Measurements from ENCODE around the gene WDR91. TPM values are rescaled to one million over a fixed set of nuclear protein-coding genes. Genes with fewer than 3 reads are reported as not detected.

The WDR91 gene
- total and polyA plus RNA-seq, 4 donors = 5.8 to 19.0 (median 9.2) TPM

- WGBS = 88% methylated on average over 7 of the region's 7 CpGs
- Histone ChIP-seq H3K36me3 (ENCODE audit: control insufficient read depth in 4 of 4, insufficient read depth in 3 of 4, low read depth in 1 of 4, low read length in 3 of 4) (peaks cover 0 to 7% (median 5%) of the 10 kb centered on the region in 4 donors), H3K27ac (ENCODE audit: low read depth in 1 of 2, low read length in 2 of 2) (no peak overlapping the region), H3K9me3 (ENCODE audit: control insufficient read depth in 4 of 4, low read length in 3 of 4) (no peaks in the 10 kb centered on the region), H3K9ac (ENCODE audit: low read depth in 1 of 2, low read length in 2 of 2) (no peak overlapping the region), H3K27me3 (ENCODE audit: control insufficient read depth in 4 of 4, insufficient read depth in 4 of 4, low read length in 3 of 4) (no peaks in the 10 kb centered on the region), H3K4me1 (ENCODE audit: control insufficient read depth in 4 of 4, insufficient read depth in 4 of 4, low read length in 3 of 4) (peaks cover 0 to 26% (median 19%) of the 10 kb centered on the region in 4 donors), H3K4me3 (ENCODE audit: low read depth in 1 of 3, low read length in 3 of 3) (no peak overlapping the region)
- TF ChIP-seq MAX (IDR thresholded peaks at IDR 0.05) = no peak
- no peak for DNase-seq (ENCODE audit: low spot score)
These were observed 2.0 kb downstream of the WDR91 start for GRCh38 chr7:135209225-135209834.

- Histone ChIP-seq H3K9me3 (ENCODE audit: control insufficient read depth in 4 of 4, low read length in 3 of 4) (no peaks in the 10 kb centered on the region), H3K27me3 (ENCODE audit: control insufficient read depth in 4 of 4, insufficient read depth in 4 of 4, low read length in 3 of 4) (no peaks in the 10 kb centered on the region), H3K4me3 (ENCODE audit: low read depth in 1 of 3, low read length in 3 of 3) (no peak overlapping the region), H3K9ac (ENCODE audit: low read depth in 1 of 2, low read length in 2 of 2) (no peak overlapping the region), H3K4me1 (ENCODE audit: control insufficient read depth in 4 of 4, insufficient read depth in 4 of 4, low read length in 3 of 4) (peaks cover 0 to 26% (median 19%) of the 10 kb centered on the region in 4 donors), H3K36me3 (ENCODE audit: control insufficient read depth in 4 of 4, insufficient read depth in 3 of 4, low read depth in 1 of 4, low read length in 3 of 4) (peaks cover 0 to 18% (median 9%) of the 10 kb centered on the region in 4 donors), H3K27ac (ENCODE audit: low read depth in 1 of 2, low read length in 2 of 2) (no peak overlapping the region)
- TF ChIP-seq CTCF (IDR thresholded peaks at IDR 0.05; ENCODE audit: low read depth, low read length, missing input control) (no peak), FOXA2 (IDR thresholded peaks at IDR 0.05) (no peak), GABPA (IDR thresholded peaks at IDR 0.05 in 1 of 2, conservative IDR thresholded peaks at IDR 0.05 in 1 of 2) (no peak), ATF3 (IDR thresholded peaks at IDR 0.05) (no peak), RXRA (IDR thresholded peaks at IDR 0.05) (no peak), JUND (IDR thresholded peaks at IDR 0.05) (no peak), ZBTB33 (IDR thresholded peaks at IDR 0.05) (no peak), REST (IDR thresholded peaks at IDR 0.05) (no peak), NR2F2 (IDR thresholded peaks at IDR 0.05) (no peak), HNF4A (conservative IDR thresholded peaks at IDR 0.05) (no peak), TAF1 (conservative IDR thresholded peaks at IDR 0.05) (no peak), YY1 (IDR thresholded peaks at IDR 0.05) (no peak), EGR1 (IDR thresholded peaks at IDR 0.05; ENCODE audit: low read depth in 2 of 2) (no peak)
- DNase-seq (ENCODE audit: low spot score) = no peak
- 83% methylated on average over 6 of the region's 6 CpGs for WGBS
These were observed 3.1 kb downstream of the WDR91 start for GRCh38 chr7:135208102-135208793.

Data from liver (tissue), 9 donors.